HTR-8/SVneo (cell line): ENCODE results near the gene NUAK1.

Experiments used
- DNase-seq: peaks from one replicate; pipeline ENCODE4 v3.0.0; 2011; ENCODE audit warnings: low spot score, mixed read lengths; ENCODE audit not compliant: insufficient read length
- FAIRE-seq: peaks from 2 replicates; lab custom pipeline; 2011; peaks lifted over from hg19 to GRCh38; lab: Jason Lieb, UNC

Gene NUAK1

GRCh38 chr12:106070147-106070546 is 68.6 kb downstream of the NUAK1 start:
- no peak for DNase-seq
- no peak for FAIRE-seq

GRCh38 chr12:106068296-106068695 is 70.5 kb downstream of the NUAK1 start:
- DNase-seq (no peak), FAIRE-seq (no peak)

- no peak for DNase-seq
- no peak for FAIRE-seq
These were observed 71.0 kb downstream of the NUAK1 start for GRCh38 chr12:106067606-106068205.

- DNase-seq (no peak), FAIRE-seq (no peak)
These were observed 71.9 kb downstream of the NUAK1 start for GRCh38 chr12:106066726-106067325.

GRCh38 chr12:106066051-106066705 is 72.6 kb downstream of the NUAK1 start:
- DNase-seq (no peak), FAIRE-seq (no peak)

GRCh38 chr12:106065506-106065905 is 73.2 kb downstream of the NUAK1 start:
- FAIRE-seq (no peak), DNase-seq (no peak)

GRCh38 chr12:106064721-106065021 is 74.1 kb downstream of the NUAK1 start:
- no peak for FAIRE-seq

GRCh38 chr12:106063826-106064720 is 74.7 kb downstream of the NUAK1 start:
- FAIRE-seq, result no peak

More at GRCh38 chr12:106064721-106065021, 74.1 kb downstream of the NUAK1 start:
- DNase-seq, result no peak

GRCh38 chr12:106062693-106063092 is 76.1 kb downstream of the NUAK1 start:
- no peak for DNase-seq
- FAIRE-seq, result no peak

More at GRCh38 chr12:106063826-106064720, 74.7 kb downstream of the NUAK1 start:
- no peak for DNase-seq

- DNase-seq (no peak), FAIRE-seq (no peak)
These were observed 80.2 kb downstream of the NUAK1 start for GRCh38 chr12:106058256-106059182.

- FAIRE-seq (no peak), DNase-seq (no peak)
These were observed 84.7 kb downstream of the NUAK1 start for GRCh38 chr12:106054049-106054448.

GRCh38 chr12:106051853-106052531 is 86.8 kb downstream of the NUAK1 start:
- DNase-seq, result no peak
- no peak for FAIRE-seq

GRCh38 chr12:106049546-106049945 is 89.2 kb downstream of the NUAK1 start:
- FAIRE-seq, result no peak
- no peak for DNase-seq

GRCh38 chr12:106049105-106049504 is 89.6 kb downstream of the NUAK1 start:
- no peak for FAIRE-seq
- no peak for DNase-seq

GRCh38 chr12:106048676-106049075 is 90.1 kb downstream of the NUAK1 start:
- no peak for FAIRE-seq
- DNase-seq, result no peak

- DNase-seq (no peak), FAIRE-seq (no peak)
These were observed 90.7 kb downstream of the NUAK1 start for GRCh38 chr12:106048016-106048415.

GRCh38 chr12:106046947-106047346 is 91.8 kb downstream of the NUAK1 start:
- no peak for FAIRE-seq
- DNase-seq, result no peak

- DNase-seq (no peak), FAIRE-seq (no peak)
These were observed 92.4 kb downstream of the NUAK1 start for GRCh38 chr12:106046301-106046846.

- FAIRE-seq, result no peak
- no peak for DNase-seq
These were observed 93.5 kb downstream of the NUAK1 start for GRCh38 chr12:106045251-106045674.
